Liver (tissue), 9 donors: ENCODE measurements around the gene PRSS12. TPM values are rescaled to one million over a fixed set of nuclear protein-coding genes. Genes with fewer than 3 reads are reported as not detected.

ENCODE experiments used
- DNase-seq: peaks from one replicate; pipeline ENCODE4 v3.0.0-alpha.2; 2017; ENCODE audit warnings: low spot score
- H3K27ac ChIP-seq, 2 donors: one replicate each; pipeline ENCODE4 v1.7.0; 2013; ENCODE audit warnings: inconsistent platforms in 2 of 2, low read length in 2 of 2, control low read depth in 1 of 2, low read depth in 1 of 2, mild to moderate bottlenecking in 1 of 2
- H3K27me3 ChIP-seq, 4 donors: one replicate each; pipeline versions ENCODE4 v1.6.1 to v1.7.0; 2013; ENCODE audit warnings: low read length in 3 of 4, inconsistent platforms in 1 of 4, mild to moderate bottlenecking in 1 of 4, moderate library complexity in 1 of 4; ENCODE audit not compliant: control insufficient read depth in 4 of 4, insufficient read depth in 4 of 4
- H3K36me3 ChIP-seq, 4 donors: one replicate each; pipeline versions ENCODE4 v1.6.1 to v1.7.0; 2013; ENCODE audit warnings: low read length in 3 of 4, mild to moderate bottlenecking in 3 of 4, low read depth in 1 of 4, moderate library complexity in 1 of 4; ENCODE audit not compliant: control insufficient read depth in 4 of 4, insufficient read depth in 3 of 4
- H3K4me1 ChIP-seq, 4 donors: one replicate each; pipeline versions ENCODE4 v1.6.1 to v1.7.0; 2013; ENCODE audit warnings: low read length in 3 of 4, mild to moderate bottlenecking in 3 of 4, moderate library complexity in 1 of 4; ENCODE audit not compliant: control insufficient read depth in 4 of 4, insufficient read depth in 4 of 4
- H3K4me3 ChIP-seq, 3 donors: one replicate each; pipeline versions ENCODE4 v1.6.1 to v1.7.0; 2013; ENCODE audit warnings: low read length in 3 of 3, control low read depth in 1 of 3, low read depth in 1 of 3, mild to moderate bottlenecking in 1 of 3
- H3K9ac ChIP-seq, 2 donors: one replicate each; pipeline ENCODE4 v1.7.0; 2013; ENCODE audit warnings: low read length in 2 of 2, mild to moderate bottlenecking in 2 of 2, moderate library complexity in 2 of 2, control low read depth in 1 of 2, low read depth in 1 of 2
- H3K9me3 ChIP-seq, 4 donors: one replicate each; pipeline versions ENCODE4 v1.6.1 to v1.7.0; 2013; ENCODE audit warnings: low read length in 3 of 4; ENCODE audit not compliant: control insufficient read depth in 4 of 4
- FOXA1 ChIP-seq: IDR thresholded peaks from 2 replicates; pipeline ENCODE4 v1.6.1; 2016; ENCODE audit warnings: antibody characterized with exemption
- FOXA2 ChIP-seq: IDR thresholded peaks from 2 replicates; pipeline ENCODE4 v1.6.1; 2016; ENCODE audit warnings: antibody characterized with exemption
- GABPA ChIP-seq, 2 donors: IDR thresholded peaks in 1 of 2; conservative IDR thresholded peaks in 1 of 2; 2 replicates each; pipeline ENCODE4 v1.6.1; 2016; ENCODE audit warnings: antibody characterized with exemption in 2 of 2, mild to moderate bottlenecking in 1 of 2, moderate library complexity in 1 of 2
- HNF4A ChIP-seq, 2 donors: conservative IDR thresholded peaks; 2 replicates each; pipeline ENCODE4 v1.6.1; 2016; ENCODE audit warnings: antibody characterized with exemption in 2 of 2, mild to moderate bottlenecking in 2 of 2
- JUND ChIP-seq, 2 donors: IDR thresholded peaks; 2 replicates each; pipeline ENCODE4 v1.6.1; 2016; ENCODE audit warnings: antibody characterized with exemption in 2 of 2
- NR2F2 ChIP-seq: IDR thresholded peaks from 2 replicates; pipeline ENCODE4 v1.6.1; 2016; ENCODE audit warnings: antibody characterized with exemption
- RAD21 ChIP-seq, 2 donors: IDR thresholded peaks; 2 replicates each; pipeline ENCODE4 v1.6.1; 2016; ENCODE audit warnings: antibody characterized with exemption in 2 of 2, mild to moderate bottlenecking in 2 of 2
- RXRA ChIP-seq, 2 donors: IDR thresholded peaks; 2 replicates each; pipeline ENCODE4 v1.6.1; 2017 to 2018; ENCODE audit warnings: antibody characterized with exemption in 2 of 2, mild to moderate bottlenecking in 1 of 2
- SP1 ChIP-seq: IDR thresholded peaks from 2 replicates; pipeline ENCODE4 v1.6.1; 2018; ENCODE audit warnings: antibody characterized with exemption, mild to moderate bottlenecking
- TAF1 ChIP-seq: conservative IDR thresholded peaks from 2 replicates; pipeline ENCODE4 v1.6.1; 2016; ENCODE audit warnings: antibody characterized with exemption, mild to moderate bottlenecking
- WGBS: extraction: QIAGEN DNeasy Blood & Tissue Kit; methylation state at CpG from one replicate; pipeline ENCODE4 v1.1.7; 2013; 5-methylcytosine and 5-hydroxymethylcytosine counted together
- polyA plus RNA-seq, 2 donors: library from polyadenylated mRNA; stranded (reverse) in 1 of 2; unstranded in 1 of 2; fragments of 200-250 nt in 1 of 2; fragments of >200 nt in 1 of 2; fragmentation: Nextera tagmentation in 1 of 2; extraction: Ambion mirVana in 1 of 2; gene quantifications; one replicate each; pipeline versions ENCODE4 v1.2.1 to v1.2.3, GENCODE V29; 2013 to 2015
- total RNA-seq, 2 donors: library from RNA; depleted of rRNA; stranded (reverse); fragments of >200 nt; gene quantifications; one replicate each; pipeline ENCODE4 v1.2.3, GENCODE V29; 2014
- TF ChIP-seq, protein P1 (sequence below): IDR thresholded peaks from 2 replicates; pipeline ENCODE4 v1.6.1; 2016; ENCODE audit warnings: antibody characterized with exemption
- TF ChIP-seq, protein P2 (sequence below): IDR thresholded peaks from 2 replicates; pipeline ENCODE4 v1.6.1; 2016; ENCODE audit warnings: antibody characterized with exemption, mild to moderate bottlenecking
- TF ChIP-seq, protein P3 (sequence below): fragments of 150-350 bp; IDR thresholded peaks from 2 replicates; pipeline ENCODE4 v1.5.1; 2017; ENCODE audit warnings: improper control_type of control experiment, low read depth, low read length; ENCODE audit not compliant: missing input control
- TF ChIP-seq, protein P4 (sequence below): IDR thresholded peaks from 2 replicates; pipeline ENCODE4 v1.6.1; 2016; ENCODE audit warnings: antibody characterized with exemption
- TF ChIP-seq, protein P5 (sequence below): IDR thresholded peaks from 2 replicates; pipeline ENCODE4 v1.6.1; 2016; ENCODE audit warnings: antibody characterized with exemption
- donor health status: healthy.
- donor health status: healthy.
- donor health status: healthy.
- donor health status: healthy.
- donor health status: healthy.

The PRSS12 gene, protein sequence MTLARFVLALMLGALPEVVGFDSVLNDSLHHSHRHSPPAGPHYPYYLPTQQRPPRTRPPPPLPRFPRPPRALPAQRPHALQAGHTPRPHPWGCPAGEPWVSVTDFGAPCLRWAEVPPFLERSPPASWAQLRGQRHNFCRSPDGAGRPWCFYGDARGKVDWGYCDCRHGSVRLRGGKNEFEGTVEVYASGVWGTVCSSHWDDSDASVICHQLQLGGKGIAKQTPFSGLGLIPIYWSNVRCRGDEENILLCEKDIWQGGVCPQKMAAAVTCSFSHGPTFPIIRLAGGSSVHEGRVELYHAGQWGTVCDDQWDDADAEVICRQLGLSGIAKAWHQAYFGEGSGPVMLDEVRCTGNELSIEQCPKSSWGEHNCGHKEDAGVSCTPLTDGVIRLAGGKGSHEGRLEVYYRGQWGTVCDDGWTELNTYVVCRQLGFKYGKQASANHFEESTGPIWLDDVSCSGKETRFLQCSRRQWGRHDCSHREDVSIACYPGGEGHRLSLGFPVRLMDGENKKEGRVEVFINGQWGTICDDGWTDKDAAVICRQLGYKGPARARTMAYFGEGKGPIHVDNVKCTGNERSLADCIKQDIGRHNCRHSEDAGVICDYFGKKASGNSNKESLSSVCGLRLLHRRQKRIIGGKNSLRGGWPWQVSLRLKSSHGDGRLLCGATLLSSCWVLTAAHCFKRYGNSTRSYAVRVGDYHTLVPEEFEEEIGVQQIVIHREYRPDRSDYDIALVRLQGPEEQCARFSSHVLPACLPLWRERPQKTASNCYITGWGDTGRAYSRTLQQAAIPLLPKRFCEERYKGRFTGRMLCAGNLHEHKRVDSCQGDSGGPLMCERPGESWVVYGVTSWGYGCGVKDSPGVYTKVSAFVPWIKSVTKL
- total RNA-seq (under 1 TPM; 0.09 to 0.25 TPM), polyA plus RNA-seq (under 1 TPM; 0.07 to 0.10 TPM)

DNA sequence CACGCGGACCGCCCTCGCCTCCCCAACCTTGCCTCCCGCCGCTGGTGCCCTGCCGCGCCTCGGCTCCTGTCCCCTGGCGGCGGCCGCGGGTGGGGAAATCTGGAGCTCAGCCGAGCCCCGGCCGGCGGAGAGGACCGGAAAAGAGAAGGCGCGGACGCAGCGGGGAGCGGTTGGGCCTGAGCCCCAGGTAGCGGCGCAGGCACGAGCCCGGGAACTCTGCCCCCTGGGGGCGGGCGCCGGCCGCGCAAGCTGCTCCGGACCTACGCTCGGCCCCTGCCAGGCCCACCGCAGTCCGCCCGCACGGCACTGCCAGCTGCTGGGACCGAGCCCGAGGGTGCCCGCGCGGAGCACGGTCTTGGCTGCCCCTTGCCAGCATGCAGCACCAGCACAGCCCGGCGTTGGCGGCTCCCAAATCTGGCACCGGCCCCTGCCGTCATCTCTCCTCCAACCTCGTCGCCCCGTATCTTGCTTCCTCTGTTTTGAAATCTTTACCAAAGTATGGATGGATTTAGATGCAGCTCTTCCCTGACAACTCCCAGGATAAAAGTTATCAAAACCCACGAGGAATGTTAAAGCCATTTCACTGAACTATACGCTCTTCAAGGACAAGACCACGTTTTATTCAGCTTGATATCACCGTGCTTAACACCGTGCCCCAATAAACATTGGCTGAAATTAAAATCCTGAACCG lies at the start of gene PRSS12:
Gene PRSS12, minus strand, starts transcription at position 161 of the 691 bp plus-strand sequence. CDS start 283 bp downstream, outside the sequence.
- Histone ChIP-seq H3K27ac (no peak within 1 kb of the TSS), H3K36me3 (no peaks in the 10 kb centered on the region), H3K4me3 (peak within 1 kb of the TSS in 2 of 3 donors; percentile 42 to 60), H3K27me3 (no peaks in the 10 kb centered on the region), H3K4me1 (peaks cover 4 to 20% (median 12%) of the 10 kb centered on the region in 4 donors), H3K9ac (no peak within 1 kb of the TSS), H3K9me3 (no peaks in the 10 kb centered on the region)
- no peak for TF ChIP-seq RXRA (IDR thresholded peaks at IDR 0.05)
- TF ChIP-seq, protein P1, sequence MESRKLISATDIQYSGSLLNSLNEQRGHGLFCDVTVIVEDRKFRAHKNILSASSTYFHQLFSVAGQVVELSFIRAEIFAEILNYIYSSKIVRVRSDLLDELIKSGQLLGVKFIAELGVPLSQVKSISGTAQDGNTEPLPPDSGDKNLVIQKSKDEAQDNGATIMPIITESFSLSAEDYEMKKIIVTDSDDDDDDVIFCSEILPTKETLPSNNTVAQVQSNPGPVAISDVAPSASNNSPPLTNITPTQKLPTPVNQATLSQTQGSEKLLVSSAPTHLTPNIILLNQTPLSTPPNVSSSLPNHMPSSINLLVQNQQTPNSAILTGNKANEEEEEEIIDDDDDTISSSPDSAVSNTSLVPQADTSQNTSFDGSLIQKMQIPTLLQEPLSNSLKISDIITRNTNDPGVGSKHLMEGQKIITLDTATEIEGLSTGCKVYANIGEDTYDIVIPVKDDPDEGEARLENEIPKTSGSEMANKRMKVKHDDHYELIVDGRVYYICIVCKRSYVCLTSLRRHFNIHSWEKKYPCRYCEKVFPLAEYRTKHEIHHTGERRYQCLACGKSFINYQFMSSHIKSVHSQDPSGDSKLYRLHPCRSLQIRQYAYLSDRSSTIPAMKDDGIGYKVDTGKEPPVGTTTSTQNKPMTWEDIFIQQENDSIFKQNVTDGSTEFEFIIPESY, result no peak
- no peak for TF ChIP-seq JUND (IDR thresholded peaks at IDR 0.05)
- TF ChIP-seq, protein P2, sequence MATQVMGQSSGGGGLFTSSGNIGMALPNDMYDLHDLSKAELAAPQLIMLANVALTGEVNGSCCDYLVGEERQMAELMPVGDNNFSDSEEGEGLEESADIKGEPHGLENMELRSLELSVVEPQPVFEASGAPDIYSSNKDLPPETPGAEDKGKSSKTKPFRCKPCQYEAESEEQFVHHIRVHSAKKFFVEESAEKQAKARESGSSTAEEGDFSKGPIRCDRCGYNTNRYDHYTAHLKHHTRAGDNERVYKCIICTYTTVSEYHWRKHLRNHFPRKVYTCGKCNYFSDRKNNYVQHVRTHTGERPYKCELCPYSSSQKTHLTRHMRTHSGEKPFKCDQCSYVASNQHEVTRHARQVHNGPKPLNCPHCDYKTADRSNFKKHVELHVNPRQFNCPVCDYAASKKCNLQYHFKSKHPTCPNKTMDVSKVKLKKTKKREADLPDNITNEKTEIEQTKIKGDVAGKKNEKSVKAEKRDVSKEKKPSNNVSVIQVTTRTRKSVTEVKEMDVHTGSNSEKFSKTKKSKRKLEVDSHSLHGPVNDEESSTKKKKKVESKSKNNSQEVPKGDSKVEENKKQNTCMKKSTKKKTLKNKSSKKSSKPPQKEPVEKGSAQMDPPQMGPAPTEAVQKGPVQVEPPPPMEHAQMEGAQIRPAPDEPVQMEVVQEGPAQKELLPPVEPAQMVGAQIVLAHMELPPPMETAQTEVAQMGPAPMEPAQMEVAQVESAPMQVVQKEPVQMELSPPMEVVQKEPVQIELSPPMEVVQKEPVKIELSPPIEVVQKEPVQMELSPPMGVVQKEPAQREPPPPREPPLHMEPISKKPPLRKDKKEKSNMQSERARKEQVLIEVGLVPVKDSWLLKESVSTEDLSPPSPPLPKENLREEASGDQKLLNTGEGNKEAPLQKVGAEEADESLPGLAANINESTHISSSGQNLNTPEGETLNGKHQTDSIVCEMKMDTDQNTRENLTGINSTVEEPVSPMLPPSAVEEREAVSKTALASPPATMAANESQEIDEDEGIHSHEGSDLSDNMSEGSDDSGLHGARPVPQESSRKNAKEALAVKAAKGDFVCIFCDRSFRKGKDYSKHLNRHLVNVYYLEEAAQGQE, result no peak
- TF ChIP-seq, protein P3, sequence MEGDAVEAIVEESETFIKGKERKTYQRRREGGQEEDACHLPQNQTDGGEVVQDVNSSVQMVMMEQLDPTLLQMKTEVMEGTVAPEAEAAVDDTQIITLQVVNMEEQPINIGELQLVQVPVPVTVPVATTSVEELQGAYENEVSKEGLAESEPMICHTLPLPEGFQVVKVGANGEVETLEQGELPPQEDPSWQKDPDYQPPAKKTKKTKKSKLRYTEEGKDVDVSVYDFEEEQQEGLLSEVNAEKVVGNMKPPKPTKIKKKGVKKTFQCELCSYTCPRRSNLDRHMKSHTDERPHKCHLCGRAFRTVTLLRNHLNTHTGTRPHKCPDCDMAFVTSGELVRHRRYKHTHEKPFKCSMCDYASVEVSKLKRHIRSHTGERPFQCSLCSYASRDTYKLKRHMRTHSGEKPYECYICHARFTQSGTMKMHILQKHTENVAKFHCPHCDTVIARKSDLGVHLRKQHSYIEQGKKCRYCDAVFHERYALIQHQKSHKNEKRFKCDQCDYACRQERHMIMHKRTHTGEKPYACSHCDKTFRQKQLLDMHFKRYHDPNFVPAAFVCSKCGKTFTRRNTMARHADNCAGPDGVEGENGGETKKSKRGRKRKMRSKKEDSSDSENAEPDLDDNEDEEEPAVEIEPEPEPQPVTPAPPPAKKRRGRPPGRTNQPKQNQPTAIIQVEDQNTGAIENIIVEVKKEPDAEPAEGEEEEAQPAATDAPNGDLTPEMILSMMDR, result peak; percentile 58
- TF ChIP-seq, protein P4, sequence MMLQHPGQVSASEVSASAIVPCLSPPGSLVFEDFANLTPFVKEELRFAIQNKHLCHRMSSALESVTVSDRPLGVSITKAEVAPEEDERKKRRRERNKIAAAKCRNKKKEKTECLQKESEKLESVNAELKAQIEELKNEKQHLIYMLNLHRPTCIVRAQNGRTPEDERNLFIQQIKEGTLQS, result no peak
- no peak for TF ChIP-seq SP1
- TF ChIP-seq HNF4A (conservative IDR thresholded peaks at IDR 0.05), result no peak
- no peak for TF ChIP-seq NR2F2
- TF ChIP-seq TAF1, result no peak
- TF ChIP-seq FOXA1, result no peak
- no peak for TF ChIP-seq GABPA (IDR thresholded peaks at IDR 0.05 in 1 of 2, conservative IDR thresholded peaks at IDR 0.05 in 1 of 2)
- no peak for TF ChIP-seq FOXA2
- peak in 1 of 2 donors; percentile 60 for TF ChIP-seq RAD21 (IDR thresholded peaks at IDR 0.05)
- TF ChIP-seq, protein P5, sequence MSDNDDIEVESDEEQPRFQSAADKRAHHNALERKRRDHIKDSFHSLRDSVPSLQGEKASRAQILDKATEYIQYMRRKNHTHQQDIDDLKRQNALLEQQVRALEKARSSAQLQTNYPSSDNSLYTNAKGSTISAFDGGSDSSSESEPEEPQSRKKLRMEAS, result no peak
- WGBS, result 2% methylated on average over 59 of the region's 59 CpGs
- DNase-seq, result peak; percentile 63
